ENCODE measurements around the gene SASS6.

DNA sequence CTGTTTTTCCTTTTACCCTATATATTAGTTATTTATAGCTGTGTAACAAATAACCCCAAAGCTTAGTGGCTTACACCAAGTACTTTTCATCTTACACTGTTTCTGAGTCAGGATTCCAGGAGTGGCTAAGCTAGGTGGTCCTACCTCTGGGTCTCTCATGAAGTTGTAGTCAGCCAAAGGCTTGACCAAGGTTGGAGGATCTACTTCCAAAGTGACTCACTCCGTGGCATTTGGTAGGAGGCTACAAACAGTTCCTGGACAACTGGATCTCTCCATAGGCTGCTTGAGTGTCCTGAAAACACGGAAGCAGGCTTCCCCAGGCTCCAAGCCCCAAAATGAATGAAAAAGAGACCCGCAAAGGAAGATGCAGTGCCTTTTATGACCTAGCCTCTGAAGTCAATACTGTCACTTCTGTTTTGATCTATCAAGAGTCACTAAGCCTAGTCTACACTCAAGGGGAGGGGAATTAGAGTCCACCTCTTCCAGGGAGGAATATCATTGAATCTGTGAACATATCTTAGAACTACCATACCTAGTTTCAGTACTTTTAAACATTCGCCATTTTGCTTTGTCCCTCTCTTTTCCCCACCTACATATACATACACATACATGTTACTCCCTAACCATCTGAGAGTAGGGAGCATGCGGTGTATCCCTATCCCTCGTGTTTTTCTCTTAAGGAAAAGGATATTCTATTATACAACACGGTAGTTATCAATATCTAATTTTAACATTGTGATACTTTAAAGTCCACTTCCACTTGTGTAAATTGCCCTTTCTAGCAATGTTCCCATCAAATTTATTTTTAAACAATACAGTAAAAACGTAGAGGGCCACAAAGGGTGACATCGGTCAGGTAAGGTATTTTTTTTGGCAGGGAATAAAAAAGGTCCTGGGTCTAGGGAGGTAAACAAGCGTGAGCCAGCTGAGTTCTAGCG lies 95.7 kb downstream of the SASS6 start:
- TF ChIP-seq, protein P1, sequence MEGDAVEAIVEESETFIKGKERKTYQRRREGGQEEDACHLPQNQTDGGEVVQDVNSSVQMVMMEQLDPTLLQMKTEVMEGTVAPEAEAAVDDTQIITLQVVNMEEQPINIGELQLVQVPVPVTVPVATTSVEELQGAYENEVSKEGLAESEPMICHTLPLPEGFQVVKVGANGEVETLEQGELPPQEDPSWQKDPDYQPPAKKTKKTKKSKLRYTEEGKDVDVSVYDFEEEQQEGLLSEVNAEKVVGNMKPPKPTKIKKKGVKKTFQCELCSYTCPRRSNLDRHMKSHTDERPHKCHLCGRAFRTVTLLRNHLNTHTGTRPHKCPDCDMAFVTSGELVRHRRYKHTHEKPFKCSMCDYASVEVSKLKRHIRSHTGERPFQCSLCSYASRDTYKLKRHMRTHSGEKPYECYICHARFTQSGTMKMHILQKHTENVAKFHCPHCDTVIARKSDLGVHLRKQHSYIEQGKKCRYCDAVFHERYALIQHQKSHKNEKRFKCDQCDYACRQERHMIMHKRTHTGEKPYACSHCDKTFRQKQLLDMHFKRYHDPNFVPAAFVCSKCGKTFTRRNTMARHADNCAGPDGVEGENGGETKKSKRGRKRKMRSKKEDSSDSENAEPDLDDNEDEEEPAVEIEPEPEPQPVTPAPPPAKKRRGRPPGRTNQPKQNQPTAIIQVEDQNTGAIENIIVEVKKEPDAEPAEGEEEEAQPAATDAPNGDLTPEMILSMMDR (IDR thresholded peaks at IDR 0.05), result no peak
- TF ChIP-seq POLR2AphosphoS5 (IDR thresholded peaks at IDR 0.05), result no peak
- TF ChIP-seq POLR2A (IDR thresholded peaks at IDR 0.05), result no peak
- no peak for TF ChIP-seq EP300 (IDR thresholded peaks at IDR 0.05)

All from suprapubic skin (tissue), 4 donors.